H1 (cell line): ENCODE data around the gene OTUB1. TPM values are rescaled to one million over a fixed set of nuclear protein-coding genes. Genes with fewer than 3 reads are reported as not detected.

ENCODE experiments used
- BACH1 ChIP-seq: IDR thresholded peaks from 2 replicates; pipeline ENCODE4 v1.6.1; 2012; ENCODE audit warnings: low read length, improper control_type of control experiment
- CEBPB ChIP-seq: IDR thresholded peaks from 2 replicates; pipeline ENCODE4 v1.6.1; 2012; ENCODE audit warnings: low read depth, low read length
- SIX5 ChIP-seq: IDR thresholded peaks from 2 replicates; pipeline ENCODE4 v1.6.1; 2011; ENCODE audit warnings: mild to moderate bottlenecking, low read depth, low read length
- TEAD4 ChIP-seq: IDR thresholded peaks from 2 replicates; pipeline ENCODE4 v1.6.1; 2012; ENCODE audit warnings: low read depth, low read length, inconsistent platforms, mixed read lengths
- polyA plus RNA-seq, 7 experiments: library from polyadenylated mRNA; depleted of rRNA in 3 of 7; stranded (reverse) in 5 of 7; unstranded in 2 of 7; fragments of >200 nt in 5 of 7; fragments of 200-250 nt in 2 of 7; gene quantifications; 1 replicate in 5 of 7; 2 replicates in 1 of 7; 4 replicates in 1 of 7; pipeline versions ENCODE4 v1.2.1 to v1.2.3, GENCODE V29; 2011 to 2013; ENCODE audit warnings: missing spikeins in 2 of 7, mixed read lengths in 2 of 7
- total RNA-seq: library from RNA; stranded (reverse); fragmentation: NEBNext Ultra II Directional; extraction: Animal tissue kit (Norgen Biotek cat#: 25700); gene quantifications from 2 replicates; pipeline ENCODE4 v1.2.1, GENCODE V29; 2021

The OTUB1 gene
- total and polyA plus RNA-seq, 2 of the 8 experiments (the other 6 are each of a cell fraction or from before 2014, with no cell fraction given), result 110 to 274 TPM

- no peak for TF ChIP-seq TEAD4
- no peak for TF ChIP-seq CEBPB
- no peak for TF ChIP-seq SIX5
- no peak for TF ChIP-seq BACH1
Measured at GRCh38 chr11:63991558-63991957, 5.3 kb downstream of the OTUB1 start (continued).
